Endothelial cell of umbilical vein (primary cell): Measurements from ENCODE around the gene TMPRSS9. TPM values are rescaled to one million over a fixed set of nuclear protein-coding genes. Genes with fewer than 3 reads are reported as not detected.

Experiments used
- BruUV-seq: library from RNA; stranded (reverse); fragments of 400-500 nt; replicated peaks from 2 replicates; lab custom pipeline; 2021; lab: Mats Ljungman, UMichigan
- CTCF ChIA-PET: fragments of 300-600, 350-600 bp; sonication (Branson Sonifier 250); formaldehyde crosslinking; loops from one replicate; lab custom pipeline; 2021; ENCODE audit warnings: antibody characterized with exemption, inconsistent platforms; lab: Charles Lee
- POLR2A ChIA-PET: fragments of 300-600, 350-600 bp; sonication (Branson Sonifier 250); formaldehyde crosslinking; loops from one replicate; lab custom pipeline; 2021; ENCODE audit warnings: antibody characterized with exemption, inconsistent platforms; lab: Charles Lee
- DNase-seq: peaks from one replicate; pipeline ENCODE4 v3.0.0-alpha.2; 2011; ENCODE audit warnings: low read depth, low spot score
- FAIRE-seq: peaks from 2 replicates; lab custom pipeline; 2011; peaks lifted over from hg19 to GRCh38; lab: Jason Lieb, UNC
- H2AFZ ChIP-seq: 2 replicates; pipeline ENCODE4 v1.6.0; 2012; ENCODE audit warnings: low read depth, low read length, control low read depth, inconsistent platforms
- H3K27ac ChIP-seq: 2 replicates; pipeline ENCODE4 v1.5.1; 2011; ENCODE audit warnings: low read depth, mild to moderate bottlenecking, control low read depth, low read length, moderate library complexity; ENCODE audit not compliant: insufficient read depth
- H3K27me3 ChIP-seq, 2 experiments: 2 replicates each; pipeline versions ENCODE4 v1.6.0 to v1.6.1; 2011; ENCODE audit warnings: low read length in 2 of 2, mixed read lengths in 1 of 2; ENCODE audit not compliant: control insufficient read depth in 2 of 2, insufficient read depth in 2 of 2
- H3K36me3 ChIP-seq, 2 experiments: 2 replicates in 1 of 2; 3 replicates in 1 of 2; pipeline ENCODE4 v1.5.1; 2011; ENCODE audit warnings: low read length in 2 of 2, mild to moderate bottlenecking in 1 of 2, moderate library complexity in 1 of 2; ENCODE audit not compliant: control insufficient read depth in 2 of 2, insufficient read depth in 2 of 2; ENCODE audit errors: extremely low read depth in 1 of 2
- H3K4me1 ChIP-seq: 3 replicates; pipeline ENCODE4 v1.5.1; 2011; ENCODE audit warnings: mild to moderate bottlenecking, low read length; ENCODE audit not compliant: control insufficient read depth, insufficient read depth; ENCODE audit errors: extremely low read depth
- H3K4me2 ChIP-seq: 2 replicates; pipeline ENCODE4 v1.6.1; 2011; ENCODE audit warnings: low read length, control low read depth, mixed read lengths; ENCODE audit not compliant: insufficient read depth
- H3K4me3 ChIP-seq, 3 experiments: fragments of 200-600 bp in 1 of 3; sonication (generic), shearing (Covaris generic) in 1 of 3; replicated peaks in 1 of 3; 2 replicates each; pipeline ENCODE4 v1.5.1; 2011 to 2016; ENCODE audit warnings: control low read depth in 3 of 3, low read length in 3 of 3, mild to moderate bottlenecking in 2 of 3, inconsistent platforms in 1 of 3, low read depth in 1 of 3, moderate library complexity in 1 of 3; ENCODE audit not compliant: insufficient read depth in 1 of 3
- H3K79me2 ChIP-seq: 2 replicates; pipeline ENCODE4 v1.6.0; 2012; ENCODE audit warnings: low read length, inconsistent platforms; ENCODE audit not compliant: control insufficient read depth, insufficient read depth
- H3K9ac ChIP-seq: replicated peaks from 2 replicates; pipeline ENCODE3; 2011; ENCODE audit warnings: low read length, control low read depth; ENCODE audit not compliant: insufficient read depth; ENCODE audit errors: extremely low read depth
- H3K9me1 ChIP-seq: replicated peaks from 3 replicates; pipeline ENCODE4 v1.6.0; 2011; ENCODE audit warnings: mild to moderate bottlenecking, low read length; ENCODE audit not compliant: control insufficient read depth, insufficient read depth; ENCODE audit errors: extremely low read depth
- H3K9me3 ChIP-seq: replicated peaks from 2 replicates; pipeline ENCODE4 v1.5.1; 2012; ENCODE audit warnings: low read length, inconsistent platforms; ENCODE audit not compliant: control insufficient read depth, insufficient read depth
- H4K20me1 ChIP-seq: replicated peaks from 2 replicates; pipeline ENCODE3; 2011; ENCODE audit warnings: mild to moderate bottlenecking, low read length; ENCODE audit not compliant: control insufficient read depth, insufficient read depth; ENCODE audit errors: extremely low read depth
- EZH2 ChIP-seq: IDR thresholded peaks from 2 replicates; pipeline ENCODE4 v1.6.1; 2012; ENCODE audit warnings: borderline replicate concordance, low read depth, mild to moderate bottlenecking, moderate library complexity, low read length, inconsistent platforms; ENCODE audit not compliant: severe bottlenecking
- FOS ChIP-seq: IDR thresholded peaks from 2 replicates; pipeline ENCODE4 v1.6.1; 2011; ENCODE audit warnings: mild to moderate bottlenecking, low read length, moderate library complexity, borderline replicate concordance; ENCODE audit not compliant: insufficient read depth
- GATA2 ChIP-seq: IDR thresholded peaks from 2 replicates; pipeline ENCODE4 v1.7.0; 2011; ENCODE audit warnings: low read depth, mild to moderate bottlenecking, moderate library complexity, mixed read lengths, low read length; ENCODE audit not compliant: insufficient read length, insufficient read depth
- JUN ChIP-seq: IDR thresholded peaks from 2 replicates; pipeline ENCODE4 v1.6.1; 2011; ENCODE audit warnings: borderline replicate concordance, low read depth; ENCODE audit not compliant: insufficient read length, insufficient read depth
- MYC ChIP-seq: IDR thresholded peaks from one replicate; pipeline ENCODE4 v1.6.1; 2011; ENCODE audit warnings: mild to moderate bottlenecking, low read depth, low read length
- POLR2A ChIP-seq: IDR thresholded peaks from 2 replicates; pipeline ENCODE4 v1.6.1; 2012; ENCODE audit warnings: low read depth, mild to moderate bottlenecking, control low read depth, low read length
- POLR2AphosphoS5 ChIP-seq: IDR thresholded peaks from 2 replicates; pipeline ENCODE4 v1.6.1; 2012; ENCODE audit warnings: low read depth, mild to moderate bottlenecking, control low read depth, low read length, moderate library complexity; ENCODE audit not compliant: insufficient read depth
- dilution Hi-C: fragments of 300-500 bp; cut with MboI; formaldehyde crosslinking; loops from one replicate; pipeline ENCODE4 v1.15.0; 2019; ENCODE audit warnings: low sequenced_read_pairs; ENCODE audit not compliant: extremely low pct_ligation_motif_present
- intact Hi-C: fragments of 100-400 bp; cut with micrococcal nuclease; formaldehyde crosslinking; loops from one replicate; pipeline ENCODE4 v1.10.0; 2022
- polyA plus RNA-seq, 4 experiments: library from polyadenylated mRNA; depleted of rRNA in 3 of 4; stranded (reverse) in 3 of 4; unstranded in 1 of 4; fragments of >200 nt; gene quantifications; 2 replicates each; pipeline versions ENCODE4 v1.2.1 to v1.2.3, GENCODE V29; 2011 to 2012; ENCODE audit warnings: missing spikeins in 1 of 4
- total RNA-seq: library from RNA; stranded (reverse); gene quantifications from 2 replicates; pipeline ENCODE4 v1.2.3, GENCODE V29; 2021
- TF ChIP-seq, protein P1 (sequence below): IDR thresholded peaks from 2 replicates; pipeline ENCODE4 v1.6.1; 2011; ENCODE audit not compliant: insufficient read depth, insufficient read length
- TF ChIP-seq, protein P2 (sequence below), 2 donors: IDR thresholded peaks; 1 replicate in 1 of 2; 2 replicates in 1 of 2; pipeline ENCODE4 v1.5.1; 2011; ENCODE audit warnings: low read length in 2 of 2, mild to moderate bottlenecking in 2 of 2, moderate library complexity in 2 of 2, control low read depth in 1 of 2, inconsistent platforms in 1 of 2, low read depth in 1 of 2; ENCODE audit not compliant: insufficient read depth in 1 of 2; ENCODE audit errors: extremely low read depth in 1 of 2

TMPRSS9 gene
- total and polyA plus RNA-seq, 2 donors (not counting 3 experiments of a cell fraction or from before 2014, with no cell fraction given) = not detected

DNA sequence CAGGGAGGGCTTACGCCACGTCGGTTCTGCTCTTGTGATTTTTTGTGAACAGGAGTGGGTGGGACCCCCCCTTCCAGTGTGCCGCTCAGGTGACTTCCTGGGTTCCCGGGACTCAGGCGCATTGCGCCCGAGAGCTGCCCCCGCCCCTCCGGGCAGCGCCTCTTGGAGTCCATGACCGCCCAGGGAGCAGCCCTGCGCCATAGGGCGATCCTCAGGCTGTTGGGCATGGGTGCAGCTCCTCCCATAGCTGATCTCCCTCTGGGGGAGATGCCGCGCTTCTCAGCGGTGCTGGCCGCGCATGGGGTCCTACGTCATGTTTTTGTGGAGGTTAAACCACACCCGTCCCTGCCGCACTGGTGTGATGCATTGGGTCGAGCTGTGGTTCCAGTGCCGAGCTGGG is 7.9 kb upstream of the TMPRSS9 start:
- Histone ChIP-seq H3K79me2 (no peaks in the 10 kb centered on the region), H3K4me2 (no peak overlapping the region), H4K20me1 (no peaks in the 10 kb centered on the region), H3K9me3 (no peaks in the 10 kb centered on the region), H3K9me1 (no peaks in the 10 kb centered on the region), H3K27ac (no peak overlapping the region), H3K36me3 (peaks cover 0 to 17% of the 10 kb centered on the region in 2 experiments), H3K4me3 (no peak overlapping the region), H3K27me3 (no peaks in the 10 kb centered on the region), H3K4me1 (no peaks in the 10 kb centered on the region), H2AFZ (no peak overlapping the region), H3K9ac (no peak overlapping the region)
- CTCF ChIA-PET = no interaction called here
- BruUV-seq = no TSS peak
- POLR2A ChIA-PET = no interaction called here
- FAIRE-seq (no peak), DNase-seq (no peak)
- dilution Hi-C loops = no loop called here
- no peak for TF ChIP-seq GATA2
- no peak for TF ChIP-seq MYC
- no peak for TF ChIP-seq POLR2AphosphoS5
- TF ChIP-seq, protein P1, sequence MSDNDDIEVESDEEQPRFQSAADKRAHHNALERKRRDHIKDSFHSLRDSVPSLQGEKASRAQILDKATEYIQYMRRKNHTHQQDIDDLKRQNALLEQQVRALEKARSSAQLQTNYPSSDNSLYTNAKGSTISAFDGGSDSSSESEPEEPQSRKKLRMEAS = no peak
- TF ChIP-seq FOS = no peak
- no peak for TF ChIP-seq JUN
- TF ChIP-seq, protein P2, sequence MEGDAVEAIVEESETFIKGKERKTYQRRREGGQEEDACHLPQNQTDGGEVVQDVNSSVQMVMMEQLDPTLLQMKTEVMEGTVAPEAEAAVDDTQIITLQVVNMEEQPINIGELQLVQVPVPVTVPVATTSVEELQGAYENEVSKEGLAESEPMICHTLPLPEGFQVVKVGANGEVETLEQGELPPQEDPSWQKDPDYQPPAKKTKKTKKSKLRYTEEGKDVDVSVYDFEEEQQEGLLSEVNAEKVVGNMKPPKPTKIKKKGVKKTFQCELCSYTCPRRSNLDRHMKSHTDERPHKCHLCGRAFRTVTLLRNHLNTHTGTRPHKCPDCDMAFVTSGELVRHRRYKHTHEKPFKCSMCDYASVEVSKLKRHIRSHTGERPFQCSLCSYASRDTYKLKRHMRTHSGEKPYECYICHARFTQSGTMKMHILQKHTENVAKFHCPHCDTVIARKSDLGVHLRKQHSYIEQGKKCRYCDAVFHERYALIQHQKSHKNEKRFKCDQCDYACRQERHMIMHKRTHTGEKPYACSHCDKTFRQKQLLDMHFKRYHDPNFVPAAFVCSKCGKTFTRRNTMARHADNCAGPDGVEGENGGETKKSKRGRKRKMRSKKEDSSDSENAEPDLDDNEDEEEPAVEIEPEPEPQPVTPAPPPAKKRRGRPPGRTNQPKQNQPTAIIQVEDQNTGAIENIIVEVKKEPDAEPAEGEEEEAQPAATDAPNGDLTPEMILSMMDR (IDR thresholded peaks at IDR 0.05; ENCODE audit: extremely low read depth in 1 of 2, insufficient read depth in 1 of 2, low read depth in 1 of 2, low read length in 2 of 2) = no peak
- no peak for TF ChIP-seq POLR2A
- TF ChIP-seq EZH2 = no peak
- intact Hi-C loops = no loop called here
